ENCODE results near the gene BBX. TPM values are rescaled to one million over a fixed set of nuclear protein-coding genes. Genes with fewer than 3 reads are reported as not detected.
A peak's percentile ranks its signal among the peaks of the same experiment; 100 is the strongest.

The BBX gene
- total and polyA plus RNA-seq, 7 experiments from 2014 or later: 44.3 to 120 (median 93.4) TPM

DNA sequence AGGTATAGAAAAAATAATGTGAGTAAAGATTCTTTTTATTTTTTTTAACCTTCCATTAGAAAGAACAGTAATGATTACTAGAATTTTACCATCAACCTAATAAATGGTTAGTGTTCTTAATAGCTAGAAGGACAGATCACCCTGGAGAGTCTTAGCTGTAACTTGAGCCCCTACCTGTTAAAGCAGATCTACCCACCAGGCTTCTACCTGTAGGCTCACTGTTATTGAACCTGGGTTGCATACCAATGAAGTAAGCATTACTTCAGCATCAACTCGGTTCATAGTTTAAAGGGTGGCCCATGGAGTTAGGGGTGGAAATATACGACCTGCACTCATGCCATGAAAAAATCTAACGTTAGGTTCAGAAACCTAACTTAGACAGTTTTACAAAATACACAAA is 280.4 kb downstream of the BBX start:
- POLR2A ChIA-PET: no interaction called here

DNA sequence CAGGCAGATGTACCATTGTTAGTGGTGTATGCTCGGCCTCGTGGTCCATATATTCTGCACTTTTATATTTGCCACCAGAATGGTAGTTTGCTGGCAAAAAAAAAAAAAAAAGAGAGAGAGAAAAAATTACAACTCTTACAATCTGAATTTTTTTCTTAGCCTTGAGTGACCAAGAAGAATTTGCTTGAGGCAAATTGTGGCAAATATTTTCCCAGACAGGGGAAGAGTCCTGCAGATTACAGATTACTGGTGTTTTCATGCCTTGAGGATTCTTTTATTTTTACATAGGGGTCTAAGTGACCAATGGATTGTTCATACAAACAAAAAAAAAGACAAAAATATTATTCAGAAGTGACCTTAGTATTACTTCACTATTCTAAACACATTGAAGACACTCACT is 283.3 kb downstream of the BBX start:
- H3K36me3 Mint-ChIP-seq: peaks cover 18 to 62% (median 39%) of the 10 kb centered on the region in 5 donors
- ChIA-PET POLR2A (no interaction called here), CTCF (no interaction called here)
- Histone ChIP-seq H3K27me3 (ENCODE audit: control insufficient read depth in 2 of 2, insufficient read depth in 2 of 2, low read length in 2 of 2) (no peaks in the 10 kb centered on the region), H3K4me3 (ENCODE audit: low read length) (no peak overlapping the region), H3K36me3 (ENCODE audit: control insufficient read depth in 2 of 3, insufficient read depth in 3 of 3, low read length in 3 of 3) (peaks cover 6 to 49% (median 17%) of the 10 kb centered on the region in 3 experiments), H3K27ac (ENCODE audit: low read depth, low read length) (no peak overlapping the region), H3K4me1 (ENCODE audit: control insufficient read depth in 2 of 2, insufficient read depth in 2 of 2, low read length in 2 of 2) (no peaks in the 10 kb centered on the region), H3K9me3 (ENCODE audit: control insufficient read depth in 2 of 3, low read length in 3 of 3) (no peaks in the 10 kb centered on the region)
- no peak overlapping the region for H3K27ac Mint-ChIP-seq
- DNase-seq (no peak), ATAC-seq (no peak)
- peaks cover 0 to 9% (median 5%) of the 10 kb centered on the region in 7 donors for H3K4me1 Mint-ChIP-seq
- H3K27me3 Mint-ChIP-seq: no peaks in the 10 kb centered on the region
- intact Hi-C loops (cut with micrococcal nuclease): no loop called here
- no peak overlapping the region for H3K4me3 Mint-ChIP-seq
- H3K9me3 Mint-ChIP-seq: no peaks in the 10 kb centered on the region

More for the DNA sequence above, 280.4 kb downstream of the BBX start:
- Mint-ChIP-seq H3K4me3 (no peak overlapping the region), H3K4me1 (peaks cover 0 to 2% (median 0%) of the 10 kb centered on the region in 7 donors), H3K36me3 (peaks cover 22 to 67% (median 45%) of the 10 kb centered on the region in 5 donors), H3K27ac (peak overlapping the region in 1 of 9 donors; percentile 14), H3K9me3 (no peaks in the 10 kb centered on the region), H3K27me3 (no peaks in the 10 kb centered on the region)
- Histone ChIP-seq H3K36me3 (ENCODE audit: control insufficient read depth in 2 of 3, insufficient read depth in 3 of 3, low read length in 3 of 3) (peaks cover 9 to 73% (median 14%) of the 10 kb centered on the region in 3 experiments), H3K27ac (ENCODE audit: low read depth, low read length) (no peak overlapping the region), H3K4me1 (ENCODE audit: control insufficient read depth in 2 of 2, insufficient read depth in 2 of 2, low read length in 2 of 2) (no peaks in the 10 kb centered on the region), H3K27me3 (ENCODE audit: control insufficient read depth in 2 of 2, insufficient read depth in 2 of 2, low read length in 2 of 2) (no peaks in the 10 kb centered on the region), H3K9me3 (ENCODE audit: control insufficient read depth in 2 of 3, low read length in 3 of 3) (no peaks in the 10 kb centered on the region), H3K4me3 (ENCODE audit: low read length) (no peak overlapping the region)
- intact Hi-C loops (cut with micrococcal nuclease): no loop called here
- no peak for ATAC-seq
- DNase-seq: no peak
- CTCF ChIA-PET: no interaction called here

DNA sequence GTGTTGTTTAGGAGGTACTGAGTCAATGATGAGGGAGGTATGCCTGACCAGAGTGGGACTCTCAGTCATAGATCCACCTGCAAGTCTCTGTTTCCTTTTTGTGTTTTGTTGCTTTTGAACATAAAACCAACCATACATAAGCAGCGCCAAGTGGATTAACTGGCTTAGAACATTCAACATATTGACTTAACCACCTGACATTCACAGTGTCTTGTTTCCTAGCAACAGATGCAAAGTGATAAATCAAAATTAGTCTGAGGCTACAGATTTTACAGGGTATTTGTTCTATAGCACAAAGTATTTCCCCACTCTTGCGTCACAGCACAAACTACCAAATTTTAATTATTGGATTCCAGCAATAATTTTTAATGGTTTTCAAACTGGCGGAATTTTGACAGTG is 283.8 kb downstream of the BBX start:
- ChIA-PET CTCF (no interaction called here), POLR2A (no interaction called here)
- DNase-seq (no peak), ATAC-seq (no peak)
- H3K27me3 ChIP-seq (ENCODE audit: control insufficient read depth in 2 of 2, insufficient read depth in 2 of 2, low read length in 2 of 2): no peaks in the 10 kb centered on the region
- H3K27ac ChIP-seq (ENCODE audit: low read depth, low read length): no peak overlapping the region
- no peak overlapping the region for H3K4me3 Mint-ChIP-seq
- H3K9me3 ChIP-seq (ENCODE audit: control insufficient read depth in 2 of 3, low read length in 3 of 3): no peaks in the 10 kb centered on the region
- H3K27me3 Mint-ChIP-seq: no peaks in the 10 kb centered on the region
- H3K4me1 Mint-ChIP-seq: peaks cover 0 to 9% (median 8%) of the 10 kb centered on the region in 7 donors
- intact Hi-C loops (cut with micrococcal nuclease): no loop called here
- no peaks in the 10 kb centered on the region for H3K9me3 Mint-ChIP-seq
- H3K27ac Mint-ChIP-seq: no peak overlapping the region
- H3K36me3 Mint-ChIP-seq: peaks cover 16 to 57% (median 33%) of the 10 kb centered on the region in 5 donors
- peaks cover 6 to 44% (median 14%) of the 10 kb centered on the region in 3 experiments for H3K36me3 ChIP-seq (ENCODE audit: control insufficient read depth in 2 of 3, insufficient read depth in 3 of 3, low read length in 3 of 3)
- H3K4me1 ChIP-seq (ENCODE audit: control insufficient read depth in 2 of 2, insufficient read depth in 2 of 2, low read length in 2 of 2): no peaks in the 10 kb centered on the region
- no peak overlapping the region for H3K4me3 ChIP-seq (ENCODE audit: low read length)

DNA sequence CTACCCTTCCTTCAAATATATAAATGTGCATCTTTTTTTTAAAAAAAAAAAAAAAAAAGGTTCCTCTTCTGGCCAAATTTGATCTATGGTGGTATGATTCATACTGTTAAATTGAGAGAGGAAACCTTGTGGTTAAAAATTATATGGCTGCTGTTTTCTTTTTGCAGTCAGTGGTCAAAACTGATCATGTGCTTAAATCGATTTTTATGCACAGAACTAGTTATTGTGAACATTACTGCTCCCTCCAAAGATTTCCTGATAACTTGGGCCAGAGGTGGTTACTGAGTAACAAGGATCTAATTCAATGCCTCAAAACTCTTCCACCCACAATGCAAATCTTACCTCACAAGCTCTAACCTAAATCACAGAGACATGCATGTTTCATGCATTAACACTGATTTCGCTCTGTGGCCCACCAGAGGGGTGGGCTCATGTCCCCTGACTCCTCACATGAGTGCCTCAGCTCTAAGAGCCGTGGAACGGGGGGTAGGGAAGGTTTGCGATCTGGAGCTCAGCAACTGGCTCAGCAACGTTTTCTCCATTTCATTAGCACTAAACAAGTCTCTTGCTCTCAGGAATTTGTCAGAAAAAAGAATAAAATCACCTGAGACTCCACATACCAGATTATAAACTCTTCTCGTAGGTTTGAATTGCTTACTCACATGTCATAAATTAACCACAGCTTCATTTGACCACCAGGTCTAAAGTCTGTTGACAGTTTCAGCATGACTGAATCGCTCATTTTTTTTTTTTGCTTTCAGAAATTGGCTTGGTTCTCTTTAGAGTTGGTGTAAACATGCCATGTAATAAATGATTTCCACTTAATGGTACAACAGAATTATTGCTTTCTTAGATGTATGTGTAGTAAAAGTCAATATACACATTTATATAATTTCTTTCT is 287.7 kb downstream of the BBX start:
- no peak overlapping the region for H3K27ac ChIP-seq (ENCODE audit: low read depth, low read length)
- intact Hi-C loops (cut with micrococcal nuclease): loop anchor here in 1 of 2 donors (10.0 kb wide), 1 partner anchor 594 kb away; no protein-coding TSS in a partner anchor
- ATAC-seq: no peak

DNA sequence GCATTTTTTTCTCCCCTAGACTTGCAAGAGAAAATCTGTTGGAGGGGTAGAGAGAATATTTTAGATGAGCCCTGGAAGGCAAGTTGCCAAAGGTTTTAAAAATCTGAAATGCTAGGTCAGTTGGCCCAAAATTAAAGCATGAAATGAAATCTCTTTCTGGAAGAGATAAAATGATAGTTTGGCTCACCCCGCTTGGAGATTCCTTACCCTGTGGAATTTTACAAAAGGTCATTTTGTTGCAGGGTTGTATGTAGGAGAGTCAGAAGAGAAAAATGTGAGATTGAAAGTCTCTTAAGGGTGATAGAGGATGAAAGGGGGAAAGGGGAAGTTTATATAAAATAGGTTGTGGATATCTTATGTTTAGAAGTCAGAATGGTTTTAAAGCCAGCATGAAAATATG is 290.3 kb downstream of the BBX start:
- Histone ChIP-seq H3K27me3 (ENCODE audit: control insufficient read depth in 2 of 2, insufficient read depth in 2 of 2, low read length in 2 of 2) (no peaks in the 10 kb centered on the region), H3K9me3 (ENCODE audit: control insufficient read depth in 2 of 3, low read length in 3 of 3) (no peaks in the 10 kb centered on the region), H3K36me3 (ENCODE audit: control insufficient read depth in 2 of 3, insufficient read depth in 3 of 3, low read length in 3 of 3) (peaks cover 0 to 6% (median 0%) of the 10 kb centered on the region in 3 experiments), H3K27ac (ENCODE audit: low read depth, low read length) (no peak overlapping the region), H3K4me3 (ENCODE audit: low read length) (no peak overlapping the region), H3K4me1 (ENCODE audit: control insufficient read depth in 2 of 2, insufficient read depth in 2 of 2, low read length in 2 of 2) (no peaks in the 10 kb centered on the region)
- ChIA-PET POLR2A (no interaction called here), CTCF (no interaction called here)
- no peak for DNase-seq
- no peaks in the 10 kb centered on the region for H3K9me3 Mint-ChIP-seq
- no peak for ATAC-seq
- peaks cover 0 to 7% (median 0%) of the 10 kb centered on the region in 5 donors for H3K27me3 Mint-ChIP-seq
- H3K27ac Mint-ChIP-seq: peak overlapping the region in 7 of 9 donors; percentile 3 to 81 (median 52)
- H3K36me3 Mint-ChIP-seq: peaks cover 0 to 19% (median 9%) of the 10 kb centered on the region in 5 donors
- intact Hi-C loops (cut with micrococcal nuclease): loop anchor here in 1 of 2 donors (10.0 kb wide), 1 partner anchor 592 kb away; no protein-coding TSS in a partner anchor
- H3K4me1 Mint-ChIP-seq: peaks cover 0 to 21% (median 11%) of the 10 kb centered on the region in 7 donors
- H3K4me3 Mint-ChIP-seq: no peak overlapping the region

More for the DNA sequence above, 287.7 kb downstream of the BBX start:
- H3K27ac Mint-ChIP-seq: peak overlapping the region in 4 of 9 donors; percentile 13 to 45 (median 34)
- Histone ChIP-seq H3K4me3 (ENCODE audit: low read length) (no peak overlapping the region), H3K4me1 (ENCODE audit: control insufficient read depth in 2 of 2, insufficient read depth in 2 of 2, low read length in 2 of 2) (no peaks in the 10 kb centered on the region), H3K9me3 (ENCODE audit: control insufficient read depth in 2 of 3, low read length in 3 of 3) (no peaks in the 10 kb centered on the region), H3K27me3 (ENCODE audit: control insufficient read depth in 2 of 2, insufficient read depth in 2 of 2, low read length in 2 of 2) (no peaks in the 10 kb centered on the region), H3K36me3 (ENCODE audit: control insufficient read depth in 2 of 3, insufficient read depth in 3 of 3, low read length in 3 of 3) (peaks cover 0 to 12% (median 8%) of the 10 kb centered on the region in 3 experiments)
- peaks cover 0 to 21% (median 11%) of the 10 kb centered on the region in 7 donors for H3K4me1 Mint-ChIP-seq
- H3K9me3 Mint-ChIP-seq: no peaks in the 10 kb centered on the region
- ChIA-PET CTCF (no interaction called here), POLR2A (interaction anchor here (0.6 kb wide), 1 partner anchor 215 kb away, joined by 3 read pairs; no protein-coding TSS in a partner anchor)
- H3K4me3 Mint-ChIP-seq: no peak overlapping the region
- no peaks in the 10 kb centered on the region for H3K27me3 Mint-ChIP-seq
- no peak for DNase-seq
- H3K36me3 Mint-ChIP-seq: peaks cover under 1 to 31% (median 10%) of the 10 kb centered on the region in 5 donors

DNA sequence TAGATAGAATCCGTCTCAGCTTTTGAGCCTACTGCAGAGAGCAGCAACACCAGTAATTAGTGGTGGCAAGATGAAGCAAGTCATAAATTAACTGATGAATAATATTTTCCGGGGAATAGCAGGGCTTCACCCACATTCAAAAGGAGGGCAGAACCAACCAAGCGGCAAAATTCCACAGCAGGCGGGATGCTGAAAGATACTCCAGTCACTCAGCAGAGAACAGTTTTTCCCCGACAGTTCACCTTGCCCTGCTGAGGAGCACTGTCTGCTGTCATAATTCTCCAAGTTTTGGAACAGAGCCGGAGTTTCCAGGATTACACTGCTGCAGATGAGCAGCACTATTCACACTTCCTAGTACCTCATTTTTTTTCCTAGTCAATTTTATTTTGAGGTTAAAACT is 293.3 kb downstream of the BBX start:
- Mint-ChIP-seq H3K36me3 (no peaks in the 10 kb centered on the region), H3K27ac (peak overlapping the region in 1 of 9 donors; percentile 46), H3K9me3 (no peaks in the 10 kb centered on the region), H3K27me3 (peaks cover under 1 to 9% (median 6%) of the 10 kb centered on the region in 5 donors), H3K4me3 (no peak overlapping the region), H3K4me1 (peaks cover 0 to 17% (median 7%) of the 10 kb centered on the region in 7 donors)
- no peaks in the 10 kb centered on the region for H3K4me1 ChIP-seq (ENCODE audit: control insufficient read depth in 2 of 2, insufficient read depth in 2 of 2, low read length in 2 of 2)
- H3K4me3 ChIP-seq (ENCODE audit: low read length): no peak overlapping the region
- no peaks in the 10 kb centered on the region for H3K27me3 ChIP-seq (ENCODE audit: control insufficient read depth in 2 of 2, insufficient read depth in 2 of 2, low read length in 2 of 2)
- no peak for DNase-seq
- H3K27ac ChIP-seq (ENCODE audit: low read depth, low read length): no peak overlapping the region
- CTCF ChIA-PET: no interaction called here
- POLR2A ChIA-PET: no interaction called here
- H3K36me3 ChIP-seq (ENCODE audit: control insufficient read depth in 2 of 3, insufficient read depth in 3 of 3, low read length in 3 of 3): no peaks in the 10 kb centered on the region
- H3K9me3 ChIP-seq (ENCODE audit: control insufficient read depth in 2 of 3, low read length in 3 of 3): no peaks in the 10 kb centered on the region
- intact Hi-C loops (cut with micrococcal nuclease): loop anchor here in 1 of 2 donors (10.0 kb wide), 1 partner anchor 589 kb away; no protein-coding TSS in a partner anchor
- ATAC-seq: no peak

Data from naive thymus-derived CD4-positive, alpha-beta T cell (primary cell).